ENCODE data around the gene ANKRD63.

DNA sequence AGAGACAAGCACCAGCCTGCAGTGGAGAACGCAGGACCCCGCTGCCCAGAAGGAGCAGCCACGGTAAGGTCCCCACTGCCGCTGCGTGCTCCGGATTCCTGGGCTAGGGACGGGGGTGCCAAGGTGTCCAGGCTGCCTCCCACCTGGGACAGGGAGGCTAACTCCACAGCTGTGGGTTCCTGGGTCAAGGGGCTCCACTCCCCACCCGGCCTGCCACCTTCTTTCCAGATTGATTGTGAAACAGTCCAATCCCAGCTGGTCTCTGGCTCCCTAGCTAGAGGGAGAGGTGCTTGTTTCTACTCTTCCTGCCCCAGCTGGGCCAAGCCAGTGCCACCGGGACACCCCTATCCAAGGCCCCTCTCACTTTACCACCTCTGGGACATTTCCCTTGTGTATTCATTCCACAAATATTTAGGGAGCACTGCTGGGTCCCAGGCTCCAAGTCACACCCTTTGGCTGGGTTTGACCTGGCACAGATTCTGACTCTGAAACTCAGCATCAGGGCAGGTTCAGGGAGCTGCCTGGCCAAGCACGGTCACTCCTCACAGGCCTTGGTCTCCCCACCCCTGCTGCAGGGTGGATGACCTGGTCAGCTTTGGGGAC is 42.1 kb downstream of the ANKRD63 start:
- TF ChIP-seq CTCF (IDR thresholded peaks at IDR 0.05; ENCODE audit: low read depth, low read length, poor library complexity, severe bottlenecking) (no peak), EZH2phosphoT487 (IDR thresholded peaks at IDR 0.05; ENCODE audit: borderline replicate concordance, low read length) (no peak)
